Neural cell (in vitro differentiated cells): ENCODE measurements around the gene MLLT11. TPM values are rescaled to one million over a fixed set of nuclear protein-coding genes. Genes with fewer than 3 reads are reported as not detected.

ENCODE experiments used
- H2AFZ ChIP-seq: fragments of 200-600, 300-800 bp; sonication (generic), shearing (Covaris generic); 2 replicates; pipeline ENCODE4 v1.6.0; 2014; ENCODE audit warnings: low read depth, mild to moderate bottlenecking, antibody characterized with exemption, low read length, moderate library complexity
- H3F3A ChIP-seq: fragments of 200-600 bp; shearing (Covaris generic); 2 replicates; pipeline ENCODE4 v1.6.1; 2016; ENCODE audit warnings: mild to moderate bottlenecking, moderate library complexity, mixed read lengths, antibody characterized with exemption, low read length; ENCODE audit not compliant: insufficient read depth, poor library complexity, severe bottlenecking
- H3K27ac ChIP-seq: fragments of 200-600, 300-800 bp; sonication (generic), shearing (Covaris generic); 2 replicates; pipeline ENCODE4 v1.5.1; 2014; ENCODE audit warnings: mild to moderate bottlenecking, low read length, moderate library complexity
- H3K27me3 ChIP-seq: fragments of 300-800, 200-600 bp; sonication (generic), shearing (Covaris generic); 2 replicates; pipeline ENCODE4 v1.6.0; 2014; ENCODE audit warnings: mild to moderate bottlenecking, low read depth, low read length, moderate library complexity; ENCODE audit not compliant: insufficient read depth
- H3K36me3 ChIP-seq: fragments of 300-800, 200-600 bp; sonication (generic), shearing (Covaris generic); 2 replicates; pipeline ENCODE4 v1.5.1; 2014; ENCODE audit warnings: mild to moderate bottlenecking, antibody characterized with exemption, low read length, moderate library complexity; ENCODE audit not compliant: insufficient read depth
- H3K4me2 ChIP-seq: fragments of 300-800, 200-600 bp; sonication (generic), shearing (Covaris generic); 2 replicates; pipeline ENCODE4 v1.6.0; 2014; ENCODE audit warnings: mild to moderate bottlenecking, low read length
- H3K4me3 ChIP-seq: fragments of 300-800, 200-600 bp; sonication (generic), shearing (Covaris generic); 2 replicates; pipeline ENCODE4 v1.5.1; 2014; ENCODE audit warnings: mild to moderate bottlenecking, low read length, moderate library complexity
- H3K79me2 ChIP-seq: fragments of 200-600 bp; shearing (Covaris generic); replicated peaks from 2 replicates; pipeline ENCODE4 v1.6.0; 2014; ENCODE audit warnings: mild to moderate bottlenecking, low read length, moderate library complexity; ENCODE audit not compliant: insufficient read depth
- H3K9ac ChIP-seq: fragments of 300-800, 200-600 bp; sonication (generic), shearing (Covaris generic); 2 replicates; pipeline ENCODE4 v1.6.1; 2016; ENCODE audit warnings: mild to moderate bottlenecking, low read length, mixed read lengths
- H3K9me2 ChIP-seq: fragments of 200-600 bp; shearing (Covaris generic); 2 replicates; pipeline ENCODE4 v1.6.1; 2016; ENCODE audit warnings: mild to moderate bottlenecking, low read length, mixed read lengths; ENCODE audit not compliant: insufficient read depth
- H3K9me3 ChIP-seq: fragments of 200-600, 300-800 bp; sonication (generic), shearing (Covaris generic); 2 replicates; pipeline ENCODE4 v1.6.1; 2016; ENCODE audit warnings: mild to moderate bottlenecking, mixed run types, low read length, moderate library complexity, mixed read lengths
- H4K20me1 ChIP-seq: fragments of 200-600 bp; shearing (Covaris generic); 2 replicates; pipeline ENCODE4 v1.6.1; 2016; ENCODE audit warnings: mild to moderate bottlenecking, mixed run types; ENCODE audit not compliant: insufficient read depth
- CTCF ChIP-seq: fragments of 450-650 bp; IDR thresholded peaks from 2 replicates; pipeline ENCODE4 v1.5.1; 2014; ENCODE audit warnings: antibody characterized with exemption, mild to moderate bottlenecking, moderate library complexity; ENCODE audit not compliant: poor library complexity, severe bottlenecking
- EP300 ChIP-seq: fragments of 450-650 bp; conservative IDR thresholded peaks from 2 replicates; pipeline ENCODE4 v1.6.1; 2014; ENCODE audit warnings: antibody characterized with exemption, mild to moderate bottlenecking, moderate library complexity; ENCODE audit not compliant: poor library complexity, severe bottlenecking
- EZH2 ChIP-seq: fragments of 200-600, 300-800 bp; shearing (Covaris generic), sonication (generic); IDR thresholded peaks from 2 replicates; pipeline ENCODE4 v1.6.1; 2014; ENCODE audit warnings: antibody characterized with exemption, low read length, borderline replicate concordance, mild to moderate bottlenecking; ENCODE audit not compliant: insufficient read depth, poor library complexity, severe bottlenecking
- MXI1 ChIP-seq: fragments of 450-650 bp; conservative IDR thresholded peaks from 2 replicates; pipeline ENCODE4 v1.6.1; 2014; ENCODE audit warnings: antibody characterized with exemption, mild to moderate bottlenecking; ENCODE audit not compliant: poor library complexity, severe bottlenecking
- POLR2AphosphoS5 ChIP-seq: IDR thresholded peaks from 2 replicates; pipeline ENCODE4 v1.6.1; 2012
- RAD21 ChIP-seq: fragments of 450-650 bp; conservative IDR thresholded peaks from 2 replicates; pipeline ENCODE4 v1.6.1; 2014; ENCODE audit warnings: antibody characterized with exemption, mild to moderate bottlenecking, moderate library complexity
- REST ChIP-seq: IDR thresholded peaks from 2 replicates; pipeline ENCODE4 v1.6.1; 2012; ENCODE audit warnings: borderline replicate concordance
- SMC3 ChIP-seq: fragments of 450-650 bp; conservative IDR thresholded peaks from 2 replicates; pipeline ENCODE4 v1.6.1; 2014; ENCODE audit warnings: antibody characterized with exemption, mild to moderate bottlenecking, moderate library complexity; ENCODE audit not compliant: poor library complexity
- TAF1 ChIP-seq: IDR thresholded peaks from 2 replicates; pipeline ENCODE4 v1.6.1; 2012; ENCODE audit warnings: low read depth
- polyA plus RNA-seq: library from polyadenylated mRNA; depleted of rRNA; stranded (reverse); fragments of >200 nt; gene quantifications from 2 replicates; pipeline ENCODE4 v1.2.3, GENCODE V29; 2014

MLLT11 gene
- polyA plus RNA-seq, 1 donor from 2014 or later, result 142 TPM

- no peak overlapping the region for H3K9ac ChIP-seq
- H3K4me3 ChIP-seq, result peak overlapping the region; percentile 14
- H3K9me3 ChIP-seq, result no peaks in the 10 kb centered on the region
- H2AFZ ChIP-seq, result no peak overlapping the region
- H3K79me2 ChIP-seq, result no peaks in the 10 kb centered on the region
- no peaks in the 10 kb centered on the region for H3F3A ChIP-seq
- no peak for TF ChIP-seq RAD21
- no peak for TF ChIP-seq EZH2
- no peaks in the 10 kb centered on the region for H3K27me3 ChIP-seq
- H3K36me3 ChIP-seq, result no peaks in the 10 kb centered on the region
- no peak overlapping the region for H3K4me2 ChIP-seq
- no peaks in the 10 kb centered on the region for H4K20me1 ChIP-seq
- H3K27ac ChIP-seq, result no peak overlapping the region
- no peaks in the 10 kb centered on the region for H3K9me2 ChIP-seq
Measured at GRCh38 chr1:151050051-151050688, 10.0 kb upstream of the MLLT11 start.

- no peak overlapping the region for H3K9ac ChIP-seq
- no peak for TF ChIP-seq RAD21
- H4K20me1 ChIP-seq, result no peaks in the 10 kb centered on the region
- H3K79me2 ChIP-seq, result peaks cover 6% of the 10 kb centered on the region
- H3F3A ChIP-seq, result no peaks in the 10 kb centered on the region
- no peak overlapping the region for H2AFZ ChIP-seq
- H3K27me3 ChIP-seq, result no peaks in the 10 kb centered on the region
- H3K9me3 ChIP-seq, result no peaks in the 10 kb centered on the region
- H3K9me2 ChIP-seq, result no peaks in the 10 kb centered on the region
- H3K4me2 ChIP-seq, result no peak overlapping the region
- no peak overlapping the region for H3K4me3 ChIP-seq
- no peak overlapping the region for H3K27ac ChIP-seq
- peaks cover 4% of the 10 kb centered on the region for H3K36me3 ChIP-seq
Measured at GRCh38 chr1:151051356-151052009, 8.7 kb upstream of the MLLT11 start.

- Histone ChIP-seq H3K4me2 (no peak overlapping the region), H3K79me2 (peaks cover 36% of the 10 kb centered on the region), H2AFZ (no peak overlapping the region), H3K27ac (no peak overlapping the region), H3K9me3 (no peaks in the 10 kb centered on the region), H3K27me3 (no peaks in the 10 kb centered on the region), H3F3A (no peaks in the 10 kb centered on the region), H3K9me2 (no peaks in the 10 kb centered on the region), H3K36me3 (peaks cover 4% of the 10 kb centered on the region), H3K4me3 (no peak overlapping the region), H4K20me1 (no peaks in the 10 kb centered on the region), H3K9ac (no peak overlapping the region)
- TF ChIP-seq POLR2AphosphoS5, result no peak
- no peak for TF ChIP-seq EP300
Measured at GRCh38 chr1:151054971-151055547, 5.1 kb upstream of the MLLT11 start.

- no peak overlapping the region for H3K4me2 ChIP-seq
- H3K36me3 ChIP-seq, result peaks cover 4% of the 10 kb centered on the region
- H4K20me1 ChIP-seq, result no peaks in the 10 kb centered on the region
- H3K27me3 ChIP-seq, result no peaks in the 10 kb centered on the region
- H3K27ac ChIP-seq, result no peak overlapping the region
- peaks cover 1% of the 10 kb centered on the region for H3F3A ChIP-seq
- no peak overlapping the region for H3K4me3 ChIP-seq
- H2AFZ ChIP-seq, result no peak overlapping the region
- peaks cover 36% of the 10 kb centered on the region for H3K79me2 ChIP-seq
- H3K9me2 ChIP-seq, result no peaks in the 10 kb centered on the region
- H3K9me3 ChIP-seq, result no peaks in the 10 kb centered on the region
- no peak for TF ChIP-seq CTCF
- TF ChIP-seq MXI1, result no peak
- no peak for TF ChIP-seq EZH2
- no peak for TF ChIP-seq RAD21
- TF ChIP-seq POLR2AphosphoS5, result no peak
- no peak for TF ChIP-seq SMC3
- no peak for TF ChIP-seq REST
- TF ChIP-seq EP300, result no peak
- TF ChIP-seq TAF1, result no peak
- H3K9ac ChIP-seq, result no peak overlapping the region
Measured at GRCh38 chr1:151055581-151055980, 4.6 kb upstream of the MLLT11 start.
